ENCODE measurements around the gene ARRB1.
"Not testable (repeated sequence)": the region's sequence is repeated elsewhere in the genome, so short reads cannot be mapped to it uniquely, and the experiment has no call there.

ARRB1 gene

GRCh38 chr11:75323609-75324008 lies 27.9 kb downstream of the ARRB1 start:
- DNase-seq (ENCODE audit: low read depth): no peak

DNA sequence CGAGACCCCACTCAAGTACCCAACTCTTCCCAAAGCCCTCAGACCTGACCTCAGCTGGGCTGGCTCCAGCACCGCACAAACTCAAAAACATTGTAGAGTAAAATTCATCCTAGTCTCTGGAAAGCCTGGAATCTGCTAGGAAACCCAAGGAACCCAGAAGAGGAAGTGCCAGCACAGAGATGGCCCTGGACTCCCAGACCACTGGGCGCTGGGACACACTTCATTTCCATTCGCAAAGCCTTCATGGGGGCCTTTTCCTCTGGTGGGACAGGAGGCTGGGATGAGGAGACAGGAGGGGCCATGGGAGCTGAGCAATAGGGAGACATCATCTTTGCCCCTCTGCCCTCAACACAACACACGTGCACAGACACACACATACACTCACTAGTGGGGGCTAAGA lies 30.8 kb downstream of the ARRB1 start:
- no peak for DNase-seq (ENCODE audit: low read depth)

GRCh38 chr11:75320046-75320618 lies 31.3 kb downstream of the ARRB1 start:
- DNase-seq (ENCODE audit: low read depth): no peak

DNA sequence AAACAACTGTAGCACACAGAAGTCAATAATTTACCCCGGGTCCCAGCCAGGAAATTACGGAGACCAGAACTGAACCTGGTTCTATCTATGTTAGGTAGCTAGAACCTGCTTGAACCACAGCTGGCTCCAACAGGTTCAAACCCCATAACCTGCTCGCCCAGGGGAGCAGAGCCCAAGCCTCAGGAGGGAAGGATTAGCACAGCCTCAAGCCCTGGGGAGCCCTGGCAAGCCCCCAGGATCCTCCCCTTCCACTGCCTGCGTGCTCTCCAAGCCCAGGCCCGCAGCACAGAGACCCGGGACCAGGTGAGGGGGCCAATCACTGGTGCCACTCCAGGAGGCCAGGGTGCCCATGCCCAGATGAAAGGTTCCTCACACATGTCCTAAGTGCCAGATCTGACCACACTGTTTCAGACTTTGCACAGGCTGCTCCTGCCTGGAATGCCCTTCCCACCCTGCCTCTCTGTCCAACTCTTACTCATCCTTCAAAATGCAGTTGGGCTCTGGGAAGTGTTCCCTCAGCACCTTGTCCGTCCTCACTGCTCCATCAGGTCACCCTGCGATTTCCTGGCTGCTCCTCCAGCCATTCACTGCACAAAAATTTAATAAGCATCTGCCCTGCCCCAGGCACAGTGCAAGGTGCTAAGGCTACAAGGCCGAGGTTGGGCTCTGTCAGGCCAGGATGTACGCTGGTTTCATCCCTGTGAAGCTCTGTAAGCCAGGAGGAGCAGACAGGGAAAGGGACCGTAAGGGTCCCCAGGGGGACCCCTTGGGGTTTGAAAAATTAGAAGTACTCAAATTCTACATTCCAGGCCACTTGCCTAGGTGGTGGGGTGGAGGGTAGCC lies 32.2 kb downstream of the ARRB1 start:
- no peak for DNase-seq (ENCODE audit: low read depth)

DNA sequence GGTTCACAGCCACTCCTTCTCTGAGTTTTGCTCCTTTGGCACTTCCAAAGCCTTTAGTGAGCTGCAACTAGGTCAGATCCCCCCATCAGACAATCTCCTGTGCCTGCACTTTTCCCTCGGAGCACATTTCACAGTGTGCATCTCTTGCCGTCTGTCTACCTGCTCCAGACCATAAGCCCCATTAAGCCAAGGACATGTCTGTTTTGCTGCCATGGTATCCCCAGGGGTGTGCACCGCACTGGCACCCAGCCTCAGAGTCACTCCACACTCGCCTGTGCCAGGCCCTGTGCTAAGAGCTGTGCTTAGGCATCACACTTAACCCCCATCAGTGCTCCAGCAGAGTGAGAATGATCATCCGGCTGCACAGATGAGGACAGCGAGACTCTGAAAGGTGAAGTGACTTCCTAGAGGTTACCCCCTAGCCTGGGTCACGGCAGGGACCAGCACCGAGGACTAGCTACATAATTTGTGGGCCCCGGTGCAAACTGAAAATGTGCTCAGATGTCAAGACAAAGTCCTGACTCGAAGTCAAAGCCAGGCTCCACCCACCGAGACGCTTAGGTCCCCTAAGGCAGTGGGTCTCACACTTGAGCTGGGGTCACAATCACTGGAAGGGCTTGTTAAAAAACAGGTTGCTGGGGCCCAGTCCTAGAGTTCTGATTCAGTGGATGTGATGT lies 33.9 kb downstream of the ARRB1 start:
- DNase-seq (ENCODE audit: low read depth): no peak

- DNase-seq (ENCODE audit: low read depth): no peak
Observed at GRCh38 chr11:75315439-75315805, 36.0 kb downstream of the ARRB1 start.

DNA sequence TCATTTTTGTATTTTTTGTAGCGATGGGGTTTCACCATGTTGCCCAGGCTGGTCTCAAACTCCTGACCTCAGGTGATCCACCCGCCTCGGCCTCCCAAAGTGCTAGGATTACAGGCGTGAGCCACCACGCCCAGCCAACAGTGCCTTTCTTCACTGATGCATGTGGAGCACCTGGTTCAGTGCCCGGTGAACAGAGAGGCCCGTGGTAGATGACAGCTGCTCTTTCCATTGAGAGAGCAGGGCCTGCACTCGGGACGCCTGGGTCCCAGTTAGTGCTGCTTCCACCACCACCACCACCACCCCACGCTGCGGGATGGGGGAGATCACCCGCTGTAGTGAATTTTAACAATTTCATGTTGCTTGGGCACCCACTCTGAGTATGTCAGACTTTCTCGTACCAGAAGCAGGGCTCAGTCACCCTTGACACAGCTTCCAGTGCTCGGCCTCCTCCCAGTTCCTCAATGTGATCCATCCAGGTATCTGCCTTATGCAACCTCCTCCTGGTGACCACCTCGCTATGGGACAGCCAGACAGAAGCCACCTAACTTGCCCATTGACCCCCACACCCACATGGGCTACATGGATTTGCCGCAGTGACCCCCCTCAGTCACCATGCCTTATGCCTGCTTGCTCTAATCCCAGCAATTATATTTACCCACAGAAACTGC lies 36.6 kb downstream of the ARRB1 start:
- DNase-seq (ENCODE audit: low read depth): no peak

GRCh38 chr11:75313513-75314272 lies 37.8 kb downstream of the ARRB1 start:
- DNase-seq (ENCODE audit: low read depth): no peak

- no peak for DNase-seq (ENCODE audit: low read depth)
Observed at GRCh38 chr11:75312346-75312745, 39.1 kb downstream of the ARRB1 start.

DNA sequence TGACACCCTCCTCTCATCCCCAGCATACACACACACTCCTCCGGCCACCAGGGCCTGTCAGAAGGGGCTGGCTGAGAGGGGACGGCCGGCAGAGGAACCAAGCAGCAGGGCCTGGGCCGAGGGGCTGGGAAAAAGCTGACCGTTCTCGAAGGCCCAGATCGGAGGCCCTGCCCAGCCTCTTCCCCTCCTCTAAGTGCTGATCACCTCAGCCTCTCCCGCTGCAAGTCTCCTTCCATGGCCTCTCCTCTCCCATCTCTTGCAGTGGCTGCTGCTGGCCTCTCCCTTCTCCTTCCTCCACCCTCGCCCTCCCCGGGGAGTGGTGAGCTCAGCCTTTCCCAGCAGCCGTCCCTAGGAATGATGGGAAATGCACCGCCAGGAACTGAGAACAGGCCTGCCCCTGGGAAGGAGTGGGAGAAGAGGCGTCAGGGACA lies 39.6 kb downstream of the ARRB1 start:
- no peak for DNase-seq (ENCODE audit: low read depth)

DNA sequence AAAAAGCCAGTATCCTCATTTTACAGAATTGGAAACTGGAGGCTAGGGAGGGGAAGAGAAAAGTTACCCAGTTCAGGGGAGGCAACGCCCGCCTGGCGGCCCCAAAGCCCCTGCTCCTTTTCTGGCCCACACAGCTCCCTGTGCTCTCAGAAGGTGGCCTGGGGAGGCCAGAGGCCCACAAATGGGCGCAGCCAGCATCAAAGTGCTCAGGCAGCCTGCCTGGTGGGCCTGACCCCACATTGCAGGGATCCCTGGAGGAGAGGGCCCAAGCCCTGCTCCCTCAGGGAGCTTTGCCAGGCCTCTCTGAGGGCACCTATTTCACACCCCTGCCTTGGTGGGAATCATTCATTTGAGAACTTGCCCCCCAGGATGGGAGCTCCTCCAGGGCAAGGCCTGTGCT lies 42.5 kb downstream of the ARRB1 start:
- DNase-seq (ENCODE audit: low read depth): no peak

DNA sequence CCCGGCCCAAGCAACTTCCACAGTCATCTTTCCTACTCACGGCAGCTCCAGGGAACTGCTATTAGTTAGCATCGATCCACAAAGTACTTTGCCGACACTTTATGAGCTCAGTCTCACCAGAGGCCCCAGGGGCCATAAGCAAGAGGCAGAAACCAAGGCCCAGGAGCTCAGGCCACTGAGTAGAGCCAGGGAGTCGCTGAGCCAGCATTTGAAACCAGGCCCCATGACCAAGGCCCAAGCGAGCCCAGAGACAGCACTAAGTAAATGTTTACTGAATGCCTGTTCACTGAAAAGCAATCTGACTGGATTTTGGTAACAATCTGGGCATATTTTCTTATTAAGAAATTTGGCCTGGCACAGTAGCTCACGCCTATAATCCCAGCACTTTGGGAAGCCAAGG lies 43.3 kb downstream of the ARRB1 start:
- DNase-seq (ENCODE audit: low read depth): no peak

GRCh38 chr11:75307058-75307457 lies 44.4 kb downstream of the ARRB1 start:
- no peak for DNase-seq (ENCODE audit: low read depth)

DNA sequence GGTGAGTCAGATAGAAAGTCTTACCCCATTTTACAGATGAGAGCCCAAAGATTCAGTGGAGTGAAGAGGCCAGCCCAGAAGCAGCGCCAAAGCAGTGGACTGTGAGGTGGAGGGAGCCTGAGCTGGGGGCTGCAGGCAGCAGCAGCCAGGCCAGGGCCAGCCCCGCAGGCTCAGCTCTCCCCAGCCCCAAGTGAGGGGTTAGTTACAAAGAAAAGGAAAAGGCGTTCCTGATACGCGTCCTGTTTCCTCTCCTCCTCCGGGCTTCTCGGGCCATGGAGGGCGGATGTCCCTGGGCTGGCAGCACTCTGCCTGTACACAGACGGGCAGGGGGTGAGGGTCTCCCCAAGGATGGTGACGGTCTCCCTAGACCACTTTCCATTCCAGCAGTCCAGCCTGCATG lies 44.9 kb downstream of the ARRB1 start:
- no peak for DNase-seq (ENCODE audit: low read depth)

DNA sequence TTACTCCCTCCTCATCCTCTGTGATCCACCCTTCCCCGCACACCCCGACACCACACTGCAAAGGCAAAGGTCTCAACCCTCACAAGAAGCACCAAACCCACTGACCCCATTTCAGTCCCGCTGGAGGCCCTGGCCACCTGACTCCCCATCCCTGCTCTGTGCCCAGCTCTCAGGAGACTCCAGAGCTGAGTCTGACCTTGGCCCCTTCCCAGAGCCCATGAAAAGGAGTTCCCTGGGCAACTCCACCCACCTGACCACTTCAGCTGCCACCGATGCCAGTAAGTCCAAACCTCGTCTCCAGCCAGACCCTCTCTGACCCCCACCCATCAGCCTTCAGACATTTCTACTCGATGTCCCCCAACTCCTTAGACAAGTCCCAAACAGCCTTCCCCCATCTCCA lies 45.5 kb downstream of the ARRB1 start:
- no peak for DNase-seq (ENCODE audit: low read depth)

- no peak for DNase-seq (ENCODE audit: low read depth)
Observed at GRCh38 chr11:75305452-75305851, 46.0 kb downstream of the ARRB1 start.

GRCh38 chr11:75304941-75305340 lies 46.5 kb downstream of the ARRB1 start:
- not testable (repeated sequence) for DNase-seq (ENCODE audit: low read depth)

- no peak for DNase-seq (ENCODE audit: low read depth)
Observed at GRCh38 chr11:75303544-75304224, 47.8 kb downstream of the ARRB1 start.

- no peak for DNase-seq (ENCODE audit: low read depth)
Observed at GRCh38 chr11:75302371-75302770, 49.1 kb downstream of the ARRB1 start.

DNA sequence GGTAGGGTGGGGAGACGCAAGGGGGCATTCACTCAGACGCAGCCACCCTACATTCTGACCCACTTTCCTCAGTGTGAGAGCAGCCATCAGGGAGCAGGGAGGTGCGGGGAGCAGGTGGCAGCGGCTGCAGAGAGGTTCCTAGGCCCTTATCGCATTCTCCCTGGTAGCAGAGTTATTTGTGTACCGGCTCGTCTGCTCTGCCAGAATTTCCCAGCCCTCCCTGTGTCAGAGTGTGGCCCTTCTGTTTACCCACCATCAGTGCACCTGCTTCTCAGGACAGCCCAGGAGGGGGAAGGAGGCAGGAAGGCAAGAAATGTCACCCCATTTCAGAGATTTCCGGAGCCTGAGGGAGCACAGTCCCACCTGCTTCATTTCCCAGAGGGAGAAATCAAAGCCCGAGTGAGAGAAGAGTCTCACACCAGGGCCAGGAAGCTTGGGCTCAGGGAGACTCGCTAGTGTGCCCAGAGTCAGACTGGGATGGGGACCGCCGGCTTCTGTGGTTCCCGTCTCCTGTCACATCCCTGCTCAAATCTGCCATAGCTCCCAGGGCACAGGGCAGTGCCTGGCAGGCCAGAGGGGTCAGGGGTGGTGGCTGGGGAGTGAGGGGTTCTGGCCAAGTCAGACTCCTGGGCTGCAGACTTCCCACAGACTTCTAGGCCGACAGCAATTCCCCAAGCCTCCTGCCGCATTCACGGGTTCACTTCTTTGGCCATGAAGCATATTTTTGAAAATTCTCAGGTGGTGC lies 49.7 kb downstream of the ARRB1 start:
- DNase-seq (ENCODE audit: low read depth): no peak

DNA sequence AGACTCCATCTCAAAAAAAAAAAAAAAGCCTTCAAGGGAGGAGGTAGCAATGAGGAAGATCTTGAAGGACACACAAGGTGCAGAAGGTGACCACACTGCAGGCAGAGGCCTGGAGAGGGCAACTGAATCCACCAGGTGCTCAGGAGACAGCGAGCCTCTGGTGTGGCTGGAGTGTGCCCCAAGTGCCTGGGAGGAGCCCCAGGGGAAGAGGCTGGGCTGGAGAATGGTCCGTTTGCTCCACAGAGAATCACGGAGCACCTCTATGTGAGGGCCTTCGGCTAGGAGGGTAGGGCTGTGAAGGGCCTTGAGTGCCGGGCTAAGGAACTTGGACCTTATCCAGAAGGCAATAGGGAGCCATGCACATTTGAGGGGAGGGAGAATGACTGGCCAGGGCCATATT lies 50.3 kb downstream of the ARRB1 start:
- DNase-seq (ENCODE audit: low read depth): no peak

Measured in GM04503 (cell line).